GM18858 (cell line): Measurements from ENCODE around the gene ERVH48-1.
"Not testable (repeated sequence)": the region's sequence is repeated elsewhere in the genome, so short reads cannot be mapped to it uniquely, and the experiment has no call there.

Experiments
- ATAC-seq: cut with Tn5 transposase; IDR thresholded peaks from one replicate; pipeline ENCODE4 v1.9.1; 2021; ENCODE audit not compliant: unreplicated experiment

The ERVH48-1 gene

DNA sequence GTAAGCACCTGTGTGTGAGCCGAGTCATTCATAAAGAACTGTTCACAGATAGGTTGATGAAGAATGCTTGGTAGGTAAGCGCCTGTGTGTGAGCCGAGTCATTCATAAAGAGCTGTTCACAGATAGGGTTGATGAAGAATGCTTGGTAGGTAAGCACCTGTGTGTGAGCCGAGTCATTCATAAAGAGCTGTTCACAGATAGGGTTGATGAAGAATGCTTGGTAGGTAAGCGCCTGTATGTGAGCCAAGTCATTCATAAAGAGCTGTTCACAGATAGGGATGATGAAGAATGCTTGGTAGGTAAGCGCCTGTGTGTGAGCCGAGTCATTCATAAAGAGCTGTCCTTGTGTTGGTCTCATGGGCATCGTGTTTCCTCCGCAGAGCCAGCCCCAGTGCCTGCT, 16.9 kb downstream of the ERVH48-1 start:
- not testable (repeated sequence) for ATAC-seq

DNA sequence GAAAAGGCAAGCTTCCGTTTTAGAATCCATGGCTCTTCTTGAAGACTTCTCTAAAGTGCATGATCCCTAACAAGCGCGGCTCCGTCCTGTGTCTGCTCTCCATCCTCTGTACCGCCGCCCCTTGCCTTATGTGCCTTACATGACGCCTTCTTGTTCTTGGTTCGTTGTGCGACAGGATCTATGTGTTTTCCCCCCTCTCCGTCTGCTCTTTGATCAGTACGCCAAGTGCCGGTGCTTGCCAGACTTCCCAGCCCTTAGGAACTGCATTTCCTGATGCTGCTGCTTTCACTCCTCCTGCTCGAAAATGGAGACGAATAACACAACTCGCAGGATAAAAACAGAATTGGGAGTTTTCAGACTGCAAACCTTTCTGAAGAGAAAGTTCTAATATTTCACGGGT, 19.2 kb downstream of the ERVH48-1 start:
- no peak for ATAC-seq

GRCh38 chr21:42905195-42905594, 20.2 kb downstream of the ERVH48-1 start:
- no peak for ATAC-seq

DNA sequence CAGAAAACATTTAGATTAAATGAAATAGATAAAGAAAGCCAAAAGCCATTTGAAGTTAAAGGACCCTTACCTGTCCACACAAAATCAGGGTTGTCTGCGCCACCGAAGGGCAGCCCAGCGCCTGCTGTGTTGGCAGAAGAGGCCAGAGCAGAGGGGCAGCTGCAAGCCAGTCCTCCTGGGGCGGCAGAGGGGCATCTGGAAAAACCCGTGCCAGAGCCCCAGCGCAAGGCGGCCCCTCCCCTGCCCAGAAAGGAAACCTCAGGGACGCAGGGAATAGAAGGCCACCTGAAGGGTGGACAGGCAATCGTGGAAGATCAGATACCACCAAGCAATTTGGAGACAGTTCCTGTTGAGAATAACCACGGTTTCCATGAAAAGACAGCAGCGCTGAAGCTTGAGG, 21.6 kb downstream of the ERVH48-1 start:
- ATAC-seq: no peak

DNA sequence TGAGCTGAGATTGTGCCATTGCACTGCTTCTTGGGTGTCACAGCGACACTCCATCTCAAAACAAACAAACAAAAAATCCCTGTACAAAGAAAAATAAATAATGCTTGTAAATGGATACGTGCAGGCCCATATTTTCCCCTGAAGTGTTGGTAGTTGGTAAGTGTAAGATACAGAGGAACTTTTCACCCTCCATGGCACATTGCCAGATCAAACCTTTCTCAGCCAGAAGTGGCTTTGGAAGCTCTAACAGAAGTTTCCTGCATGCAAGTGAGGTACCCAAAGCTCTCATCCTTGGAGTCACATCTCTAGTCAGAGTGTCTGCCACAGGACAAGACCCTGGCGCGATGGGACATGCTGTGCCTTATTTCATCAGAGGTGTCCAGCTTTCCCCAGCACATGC, 25.0 kb downstream of the ERVH48-1 start:
- no peak for ATAC-seq

- ATAC-seq: peak; percentile 87
Measured at GRCh38 chr21:42892931-42893755, 32.3 kb downstream of the ERVH48-1 start, which contains the start of gene NDUFV3. Gene NDUFV3, plus strand, starts transcription at chr21:42893309. Its CDS starts 25 bp downstream, at chr21:42893334.

DNA sequence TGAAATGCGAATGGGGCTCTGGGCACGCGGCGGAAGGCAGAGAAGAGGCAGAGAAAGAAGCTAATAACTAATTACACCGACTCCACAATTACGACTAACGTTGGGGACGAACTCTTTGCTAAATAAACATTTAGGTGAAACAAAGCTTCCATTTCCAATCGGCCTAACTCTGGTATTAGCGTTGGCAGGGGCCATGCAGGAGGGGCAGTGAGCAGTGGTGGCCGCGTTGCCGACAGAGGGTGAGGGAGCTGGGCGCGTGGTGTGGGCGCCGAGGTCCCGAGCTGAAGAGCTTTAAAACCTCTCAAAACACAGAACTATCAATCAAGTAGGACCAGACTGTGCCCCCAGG, 32.9 kb downstream of the ERVH48-1 start:
- ATAC-seq: no peak

DNA sequence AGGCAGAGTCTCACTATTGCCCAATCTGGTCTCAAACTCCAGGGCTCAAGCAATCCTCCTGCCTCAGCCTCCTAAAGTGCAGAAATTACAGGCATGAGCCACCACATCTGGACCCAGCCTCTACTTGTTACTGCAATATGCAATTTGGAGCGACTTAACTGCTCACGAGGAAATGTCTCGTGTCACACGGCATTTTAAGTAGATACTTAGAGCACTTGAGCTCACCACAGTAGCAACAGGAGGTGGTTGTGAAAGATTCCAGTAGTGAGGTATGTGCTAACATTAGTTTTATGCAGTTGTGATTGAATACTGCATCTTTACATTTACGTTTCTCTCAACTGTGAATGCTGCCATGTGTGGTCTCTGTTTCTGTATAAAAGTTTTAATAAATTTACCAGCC, 38.1 kb downstream of the ERVH48-1 start:
- no peak for ATAC-seq

DNA sequence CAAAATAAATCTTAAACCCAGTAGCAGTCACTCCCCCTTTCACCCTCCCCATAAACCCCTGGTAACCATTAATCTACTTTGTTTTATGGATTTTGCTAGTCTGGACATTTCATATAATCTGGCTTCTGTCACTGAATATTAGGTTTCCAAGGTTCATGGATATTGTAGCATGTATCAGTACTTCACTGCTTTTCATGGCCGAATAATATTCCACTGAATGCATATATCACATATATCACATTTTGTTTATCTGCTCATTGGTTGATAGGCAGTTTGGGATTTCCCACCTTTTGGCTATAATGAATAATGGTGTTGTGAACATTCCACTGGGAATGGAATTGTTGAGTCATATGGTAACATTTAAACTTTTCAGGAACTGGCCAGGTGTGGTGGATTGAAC, 41.5 kb downstream of the ERVH48-1 start:
- ATAC-seq: no peak

GRCh38 chr21:42880352-42880751, 45.1 kb downstream of the ERVH48-1 start:
- no peak for ATAC-seq

- ATAC-seq: peak; percentile 72
Measured at GRCh38 chr21:42878993-42879787, 46.2 kb downstream of the ERVH48-1 start, which contains the start of gene WDR4. Gene WDR4, minus strand, starts transcription at chr21:42879539. Its CDS starts 44 bp downstream, at chr21:42879495.

GRCh38 chr21:42878678-42878992, 46.8 kb downstream of the ERVH48-1 start:
- peak; percentile 7 for ATAC-seq

- ATAC-seq: not testable (repeated sequence)
Measured at GRCh38 chr21:42875811-42876210, 49.6 kb downstream of the ERVH48-1 start.

- ATAC-seq: no peak
Measured at GRCh38 chr21:42873096-42873495, 52.3 kb downstream of the ERVH48-1 start.

GRCh38 chr21:42868196-42868595, 57.2 kb downstream of the ERVH48-1 start:
- ATAC-seq: no peak
